Smooth muscle cell of the brain vasculature (primary cell): ENCODE measurements around the gene DHCR7.

Experiments
- DNase-seq: peaks from one replicate; pipeline ENCODE4 v3.0.0-alpha.2; 2012; ENCODE audit warnings: low read depth, low spot score

The DHCR7 gene

GRCh38 chr11:71386202-71386601 is 62.0 kb downstream of the DHCR7 start:
- no peak for DNase-seq

- no peak for DNase-seq
Measured at GRCh38 chr11:71385091-71385490, 63.1 kb downstream of the DHCR7 start.

GRCh38 chr11:71384561-71384960 is 63.6 kb downstream of the DHCR7 start:
- DNase-seq, result no peak
